ENCODE measurements around the gene ITGAL.
"Not testable (repeated sequence)": the region's sequence is repeated elsewhere in the genome, so short reads cannot be mapped to it uniquely, and the experiment has no call there.

The ITGAL gene

DNA sequence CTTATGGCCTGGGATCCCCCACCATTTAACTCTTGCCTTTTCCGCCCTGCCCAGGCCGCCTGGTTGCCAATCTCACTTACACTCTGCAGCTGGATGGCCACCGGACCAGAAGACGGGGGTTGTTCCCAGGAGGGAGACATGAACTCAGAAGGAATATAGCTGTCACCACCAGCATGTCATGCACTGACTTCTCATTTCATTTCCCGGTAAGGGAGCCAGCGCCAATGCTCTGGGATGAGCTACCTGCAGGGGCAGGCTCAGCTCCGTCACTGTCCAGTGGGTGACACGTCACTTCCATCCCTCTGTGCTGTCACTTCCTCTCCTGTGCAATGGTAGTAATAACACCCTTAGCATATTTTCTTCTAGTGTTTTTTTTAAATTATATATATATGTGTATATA is 26.7 kb downstream of the ITGAL start:
- DNase-seq: no peak

DNA sequence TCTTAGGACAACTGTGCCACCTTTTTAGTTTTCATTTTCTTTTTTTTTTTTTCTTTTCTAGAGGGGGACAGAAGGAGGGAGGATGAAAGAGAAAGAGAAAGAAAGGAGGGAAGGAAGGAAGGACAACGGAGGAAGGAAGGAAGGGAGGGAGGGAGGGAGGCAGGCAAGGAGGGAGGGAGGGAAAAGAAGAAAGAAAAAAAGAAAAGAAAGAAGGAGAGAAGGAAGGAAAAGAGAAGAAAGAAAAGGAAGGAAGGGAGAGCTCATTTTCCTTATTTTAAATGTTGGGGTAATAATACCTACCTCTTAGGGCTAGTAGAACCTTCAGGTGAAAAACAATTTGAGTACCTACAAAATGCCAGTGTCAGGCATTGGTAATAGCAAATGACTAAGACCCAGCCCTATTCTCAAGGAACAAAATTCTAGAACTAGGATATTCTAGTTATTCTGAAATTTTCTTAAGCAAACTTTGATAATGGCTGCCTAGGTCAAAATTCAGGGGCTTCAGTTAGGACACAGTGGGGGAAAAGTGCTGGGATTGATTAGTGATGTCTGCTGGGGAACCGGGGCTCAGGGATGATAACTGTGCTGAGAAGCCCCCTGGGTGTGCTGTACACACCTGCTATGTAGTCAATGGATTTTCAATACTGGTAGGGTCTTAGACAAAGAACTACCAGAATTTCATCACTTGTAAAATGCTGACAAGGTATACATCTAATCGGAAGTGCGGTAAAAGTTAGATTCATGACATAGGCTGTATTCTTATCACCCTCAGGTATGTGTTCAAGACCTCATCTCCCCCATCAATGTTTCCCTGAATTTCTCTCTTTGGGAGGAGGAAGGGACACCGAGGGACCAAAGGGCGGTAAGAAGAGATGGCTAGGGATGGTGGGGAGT is 31.1 kb downstream of the ITGAL start:
- DNase-seq: no peak

DNA sequence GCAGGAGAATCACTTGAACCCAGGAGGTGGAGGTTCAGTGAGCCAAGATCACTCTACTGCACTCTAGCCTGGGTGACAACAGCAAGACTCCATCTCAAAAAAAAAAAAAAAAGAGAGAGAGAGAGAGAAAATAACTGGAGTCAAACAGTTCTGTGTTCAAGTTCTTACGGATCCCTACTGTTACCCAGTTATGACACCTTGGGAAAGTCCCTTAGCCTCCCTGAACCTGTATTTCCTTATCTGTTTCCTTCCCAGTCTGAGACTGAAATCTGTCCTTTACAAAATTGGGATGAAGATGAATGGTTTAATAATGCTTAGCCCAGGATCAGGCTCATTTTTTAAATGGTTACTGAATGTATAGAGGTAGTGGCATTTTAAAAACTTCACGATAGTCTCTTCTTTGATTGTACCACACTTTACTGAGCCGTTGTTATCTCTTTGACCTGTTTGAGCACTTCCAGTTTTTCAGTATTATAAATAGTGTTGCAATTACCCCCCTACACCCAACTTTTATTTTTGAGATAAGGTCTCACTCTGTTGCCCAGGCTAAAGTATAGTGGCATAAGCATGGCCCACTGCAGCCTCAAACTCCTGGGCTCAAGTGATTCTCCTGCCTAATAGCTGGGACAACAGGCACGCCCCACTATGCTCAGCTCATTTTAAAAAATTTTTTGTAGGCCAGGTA is 36.7 kb downstream of the ITGAL start:
- no peak for DNase-seq

DNA sequence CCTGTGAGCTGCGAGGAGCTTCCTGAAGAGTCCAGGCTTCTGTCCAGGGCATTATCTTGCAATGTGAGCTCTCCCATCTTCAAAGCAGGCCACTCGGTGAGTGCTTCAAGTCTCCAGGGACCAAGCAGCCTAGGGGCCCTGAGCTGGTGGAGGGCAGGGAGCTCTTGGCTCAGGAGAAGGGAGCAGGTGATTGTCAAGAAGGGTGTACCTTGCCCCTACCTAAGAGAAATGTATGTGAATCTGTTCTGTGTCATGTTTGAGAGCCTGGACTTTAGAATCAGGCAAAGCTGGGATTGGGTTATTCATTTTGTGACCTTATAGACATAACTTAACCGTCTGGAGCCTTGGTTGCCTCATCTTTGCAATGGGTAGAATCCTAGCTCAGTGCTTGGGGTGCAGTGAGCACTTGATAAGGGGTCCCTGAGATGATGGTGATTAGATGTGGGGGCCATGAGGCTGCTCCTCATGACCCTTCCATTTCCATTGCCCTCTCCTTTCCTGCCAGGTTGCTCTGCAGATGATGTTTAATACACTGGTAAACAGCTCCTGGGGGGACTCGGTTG is 37.9 kb downstream of the ITGAL start:
- no peak for DNase-seq

DNA sequence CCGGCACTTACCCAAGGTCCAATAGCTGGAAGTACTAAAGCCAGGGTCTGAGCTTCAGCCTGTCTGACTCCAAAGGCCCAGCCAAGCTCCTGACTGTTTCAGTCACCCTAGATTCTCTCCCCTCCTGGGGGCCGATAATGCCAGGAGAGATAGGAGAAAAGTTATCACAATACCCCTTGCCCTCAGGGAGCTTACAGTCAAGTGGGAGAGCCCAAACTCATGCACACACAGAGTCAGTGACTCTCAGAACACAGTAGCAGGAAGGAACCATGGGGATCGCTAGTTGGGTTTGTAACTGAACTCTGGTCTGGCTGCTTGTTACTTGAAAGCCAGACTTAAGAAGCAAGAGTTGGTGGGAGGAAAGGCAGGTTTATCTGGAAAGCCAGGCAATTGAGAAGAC is 39.0 kb downstream of the ITGAL start:
- DNase-seq: no peak

DNA sequence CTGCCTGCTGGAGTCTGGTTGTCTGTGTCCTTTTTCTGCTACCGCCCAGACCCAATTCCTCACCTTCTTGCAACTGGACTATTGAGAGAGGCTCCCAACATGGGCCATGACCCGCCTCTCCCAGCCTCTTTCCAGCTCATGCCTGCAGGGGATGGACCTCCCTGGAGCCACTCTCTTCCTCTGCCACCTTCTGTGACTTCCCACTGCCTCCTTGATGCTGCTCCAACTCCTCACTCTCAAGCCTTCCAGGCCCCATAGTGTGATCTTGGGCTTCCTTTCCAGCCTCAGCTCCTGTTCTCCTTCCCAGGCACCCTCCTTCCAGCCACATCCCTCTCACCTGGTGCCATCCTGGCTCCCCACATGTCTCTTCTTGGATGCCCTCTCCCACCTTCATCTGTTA is 42.7 kb downstream of the ITGAL start:
- no peak for DNase-seq

DNA sequence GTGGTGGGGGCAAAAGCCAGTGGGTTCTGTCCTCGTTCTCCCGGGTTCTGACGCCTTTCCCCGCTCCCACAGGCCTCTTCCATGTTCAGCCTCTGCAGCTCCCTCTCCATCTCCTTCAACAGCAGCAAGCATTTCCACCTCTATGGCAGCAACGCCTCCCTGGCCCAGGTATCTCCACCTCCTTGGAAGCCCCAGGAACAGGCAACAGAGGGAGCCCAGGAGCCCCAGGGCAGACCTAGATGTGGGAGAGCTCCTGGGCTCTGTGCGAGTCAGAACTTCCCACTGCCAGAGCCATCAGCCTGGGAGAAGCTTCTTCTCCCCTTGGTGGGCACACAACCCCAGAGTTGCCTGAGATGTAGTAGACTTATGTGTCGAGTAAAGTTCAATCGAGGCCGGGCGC is 46.0 kb downstream of the ITGAL start:
- DNase-seq: no peak

DNA sequence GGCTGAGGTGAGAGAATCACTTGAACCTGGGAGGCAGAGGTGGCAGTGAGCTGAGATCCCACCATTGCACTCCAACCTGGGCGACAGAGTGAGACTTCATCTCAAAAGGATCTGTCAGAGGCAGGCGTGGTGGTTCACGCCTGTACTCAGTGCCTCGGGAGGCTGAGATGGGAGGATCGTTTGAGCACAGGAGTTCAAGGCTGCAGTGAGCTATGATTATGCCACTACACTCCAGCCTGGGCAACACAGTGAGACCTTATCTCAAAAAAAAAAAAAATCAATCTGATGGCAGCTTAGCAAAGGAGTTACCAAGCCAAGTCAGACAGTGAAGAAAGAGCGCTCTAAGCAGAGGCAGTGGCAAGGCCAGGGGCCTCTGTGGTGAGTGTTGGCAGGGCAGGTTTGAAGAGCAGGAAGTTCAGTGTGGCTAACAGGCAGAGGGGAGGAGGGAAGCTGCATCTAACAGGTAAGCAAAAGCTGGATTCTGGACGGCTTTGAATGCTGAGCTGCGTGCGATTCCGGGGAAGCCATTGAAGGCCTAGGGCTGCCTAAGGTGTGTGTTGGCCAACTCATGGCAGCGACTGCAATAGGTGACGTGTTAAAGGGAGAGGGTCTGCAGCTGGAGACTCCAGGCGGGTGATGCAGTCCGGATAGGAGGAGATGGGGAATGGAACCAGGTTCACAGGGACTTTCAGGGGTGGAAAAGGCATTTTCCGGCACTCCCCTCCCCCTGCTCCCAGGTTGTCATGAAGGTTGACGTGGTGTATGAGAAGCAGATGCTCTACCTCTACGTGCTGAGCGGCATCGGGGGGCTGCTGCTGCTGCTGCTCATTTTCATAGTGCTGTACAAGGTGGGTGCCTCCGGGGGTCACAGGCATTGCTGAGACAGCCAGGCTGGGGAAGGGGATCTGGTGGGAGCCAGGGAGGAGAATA is 46.8 kb downstream of the ITGAL start:
- DNase-seq: no peak

DNA sequence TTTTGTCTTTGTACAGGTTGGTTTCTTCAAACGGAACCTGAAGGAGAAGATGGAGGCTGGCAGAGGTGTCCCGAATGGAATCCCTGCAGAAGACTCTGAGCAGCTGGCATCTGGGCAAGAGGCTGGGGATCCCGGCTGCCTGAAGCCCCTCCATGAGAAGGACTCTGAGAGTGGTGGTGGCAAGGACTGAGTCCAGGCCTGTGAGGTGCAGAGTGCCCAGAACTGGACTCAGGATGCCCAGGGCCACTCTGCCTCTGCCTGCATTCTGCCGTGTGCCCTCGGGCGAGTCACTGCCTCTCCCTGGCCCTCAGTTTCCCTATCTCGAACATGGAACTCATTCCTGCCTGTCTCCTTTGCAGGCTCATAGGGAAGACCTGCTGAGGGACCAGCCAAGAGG is 48.9 kb downstream of the ITGAL start:
- DNase-seq: no peak

DNA sequence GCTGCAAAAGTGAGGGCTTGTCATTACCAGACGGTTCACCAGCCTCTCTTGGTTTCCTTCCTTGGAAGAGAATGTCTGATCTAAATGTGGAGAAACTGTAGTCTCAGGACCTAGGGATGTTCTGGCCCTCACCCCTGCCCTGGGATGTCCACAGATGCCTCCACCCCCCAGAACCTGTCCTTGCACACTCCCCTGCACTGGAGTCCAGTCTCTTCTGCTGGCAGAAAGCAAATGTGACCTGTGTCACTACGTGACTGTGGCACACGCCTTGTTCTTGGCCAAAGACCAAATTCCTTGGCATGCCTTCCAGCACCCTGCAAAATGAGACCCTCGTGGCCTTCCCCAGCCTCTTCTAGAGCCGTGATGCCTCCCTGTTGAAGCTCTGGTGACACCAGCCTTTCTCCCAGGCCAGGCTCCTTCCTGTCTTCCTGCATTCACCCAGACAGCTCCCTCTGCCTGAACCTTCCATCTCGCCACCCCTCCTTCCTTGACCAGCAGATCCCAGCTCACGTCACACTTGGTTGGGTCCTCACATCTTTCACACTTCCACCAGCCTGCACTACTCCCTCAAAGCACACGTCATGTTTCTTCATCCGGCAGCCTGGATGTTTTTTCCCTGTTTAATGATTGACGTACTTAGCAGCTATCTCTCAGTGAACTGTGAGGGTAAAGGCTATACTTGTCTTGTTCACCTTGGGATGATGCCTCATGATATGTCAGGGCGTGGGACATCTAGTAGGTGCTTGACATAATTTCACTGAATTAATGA is 49.5 kb downstream of the ITGAL start:
- no peak for DNase-seq

DNA sequence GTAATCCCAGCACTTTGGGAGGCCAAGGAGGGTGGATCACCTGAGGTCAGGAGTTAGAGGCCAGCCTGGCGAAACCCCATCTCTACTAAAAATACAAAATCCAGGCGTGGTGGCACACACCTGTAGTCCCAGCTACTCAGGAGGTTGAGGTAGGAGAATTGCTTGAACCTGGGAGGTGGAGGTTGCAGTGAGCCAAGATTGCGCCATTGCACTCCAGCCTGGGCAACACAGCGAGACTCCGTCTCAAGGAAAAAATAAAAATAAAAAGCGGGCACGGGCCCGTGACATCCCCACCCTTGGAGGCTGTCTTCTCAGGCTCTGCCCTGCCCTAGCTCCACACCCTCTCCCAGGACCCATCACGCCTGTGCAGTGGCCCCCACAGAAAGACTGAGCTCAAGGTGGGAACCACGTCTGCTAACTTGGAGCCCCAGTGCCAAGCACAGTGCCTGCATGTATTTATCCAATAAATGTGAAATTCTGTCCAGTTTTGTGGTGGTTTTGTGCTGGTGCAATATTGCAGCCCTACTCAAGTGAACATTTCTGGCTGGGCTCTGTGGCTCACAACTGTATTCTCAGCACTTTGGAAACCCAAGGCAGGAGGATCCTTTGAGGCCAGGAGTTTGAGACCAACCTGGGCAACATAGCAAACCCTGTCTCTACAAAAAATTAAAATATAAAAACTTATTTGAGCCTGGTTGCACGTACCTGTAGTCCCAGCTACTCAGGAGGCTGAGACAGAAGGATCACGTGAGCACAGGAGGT is 50.3 kb downstream of the ITGAL start:
- DNase-seq: not testable (repeated sequence)

DNA sequence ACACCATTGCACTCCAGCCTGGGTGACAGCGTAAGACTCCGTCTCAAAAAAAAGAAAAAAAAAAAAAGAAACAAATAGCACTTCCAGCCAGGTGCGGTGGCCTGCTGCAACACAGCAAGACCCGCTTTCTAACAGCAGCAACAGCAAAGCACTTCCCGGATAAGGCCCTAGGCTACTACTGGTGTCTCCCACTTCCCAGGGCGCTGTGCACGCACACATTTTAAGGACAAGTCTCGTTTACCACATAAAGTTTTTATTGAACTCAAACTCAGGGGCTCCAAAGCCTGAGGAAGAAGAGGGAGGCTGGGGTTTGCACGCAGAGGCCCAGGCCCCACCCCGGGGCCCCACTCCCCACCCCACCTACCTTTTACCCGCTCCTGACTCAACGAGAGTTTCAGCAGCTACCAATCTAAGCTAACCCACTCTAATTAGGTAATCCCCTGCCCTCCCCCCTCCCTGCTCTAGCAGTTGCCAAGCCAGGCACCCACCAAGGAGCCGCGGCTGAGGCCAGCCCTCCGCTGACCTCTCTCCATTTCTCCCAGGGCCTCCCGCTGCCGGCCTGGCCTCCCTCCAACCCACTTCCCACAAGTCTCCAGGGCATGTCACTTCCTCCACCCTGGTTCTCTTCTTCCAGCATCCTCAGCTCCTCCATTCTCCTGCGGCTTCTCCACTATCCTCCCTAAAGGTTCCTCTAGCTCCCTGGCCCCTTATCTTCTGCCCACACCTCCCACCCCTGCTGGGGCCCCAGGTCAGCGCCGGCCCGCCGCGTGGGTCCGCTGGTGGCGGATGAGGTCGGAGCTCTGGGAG is 51.4 kb downstream of the ITGAL start:
- DNase-seq: no peak

DNA sequence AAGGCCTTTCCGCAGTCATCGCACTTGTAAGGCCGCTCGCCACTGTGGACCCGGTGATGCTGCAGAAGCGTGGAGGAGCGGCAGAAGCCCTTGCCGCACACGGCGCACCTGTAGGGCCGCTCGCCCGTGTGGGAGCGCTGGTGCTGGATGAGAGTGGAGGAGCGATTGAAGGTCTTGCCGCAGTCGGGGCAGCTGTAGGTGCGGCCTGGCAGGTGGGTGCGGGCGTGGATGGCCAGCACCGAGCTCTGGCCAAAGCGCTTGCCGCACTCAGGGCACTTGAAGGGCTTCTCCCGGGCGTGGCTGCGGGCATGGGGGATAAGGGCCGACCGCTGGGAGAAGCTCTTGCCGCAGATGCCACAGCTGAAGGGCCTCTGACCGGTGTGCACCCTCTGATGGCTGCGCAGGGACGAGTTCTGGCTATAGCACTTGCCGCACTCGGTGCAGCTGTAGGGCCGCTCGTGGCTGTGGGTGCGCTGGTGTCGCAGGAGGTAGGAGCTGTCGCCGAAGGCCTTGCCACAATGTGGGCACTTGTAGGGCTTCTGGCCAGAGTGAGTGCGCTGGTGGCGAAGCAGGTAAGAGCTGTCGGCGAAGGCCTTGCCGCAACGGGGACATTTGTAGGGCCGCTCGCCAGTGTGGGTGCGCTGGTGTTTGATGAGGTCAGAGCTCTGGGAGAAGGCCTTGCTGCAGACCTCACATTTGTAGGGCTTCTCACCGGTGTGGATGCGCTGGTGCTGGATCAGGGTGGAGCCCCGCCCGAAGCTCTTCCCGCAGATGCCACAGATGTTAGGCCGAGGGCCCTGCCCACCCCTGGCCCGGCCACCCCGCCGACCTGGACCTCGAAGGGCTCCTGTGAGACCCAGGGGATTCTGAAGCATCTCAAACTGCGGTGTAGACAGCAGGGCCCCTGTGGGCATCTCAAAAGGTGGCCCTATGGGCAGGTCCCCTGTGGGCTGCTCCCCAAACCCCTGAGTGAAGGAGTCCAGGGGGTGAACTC is 52.3 kb downstream of the ITGAL start:
- DNase-seq: no peak

DNA sequence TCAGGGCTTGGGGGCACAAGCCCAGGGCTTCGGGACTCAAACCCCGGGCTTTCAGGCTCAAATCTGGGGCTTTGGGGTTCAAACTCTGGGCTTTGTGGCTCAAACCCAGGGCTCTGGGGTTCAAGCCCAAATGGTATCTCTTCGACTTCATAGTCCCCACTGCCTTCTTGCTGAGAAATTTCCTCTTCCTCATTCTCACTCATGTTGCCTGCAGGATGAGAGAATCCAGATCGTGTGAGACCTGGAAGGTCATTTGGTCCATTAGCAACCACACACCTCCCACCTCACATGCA is 53.2 kb downstream of the ITGAL start:
- DNase-seq: no peak

DNA sequence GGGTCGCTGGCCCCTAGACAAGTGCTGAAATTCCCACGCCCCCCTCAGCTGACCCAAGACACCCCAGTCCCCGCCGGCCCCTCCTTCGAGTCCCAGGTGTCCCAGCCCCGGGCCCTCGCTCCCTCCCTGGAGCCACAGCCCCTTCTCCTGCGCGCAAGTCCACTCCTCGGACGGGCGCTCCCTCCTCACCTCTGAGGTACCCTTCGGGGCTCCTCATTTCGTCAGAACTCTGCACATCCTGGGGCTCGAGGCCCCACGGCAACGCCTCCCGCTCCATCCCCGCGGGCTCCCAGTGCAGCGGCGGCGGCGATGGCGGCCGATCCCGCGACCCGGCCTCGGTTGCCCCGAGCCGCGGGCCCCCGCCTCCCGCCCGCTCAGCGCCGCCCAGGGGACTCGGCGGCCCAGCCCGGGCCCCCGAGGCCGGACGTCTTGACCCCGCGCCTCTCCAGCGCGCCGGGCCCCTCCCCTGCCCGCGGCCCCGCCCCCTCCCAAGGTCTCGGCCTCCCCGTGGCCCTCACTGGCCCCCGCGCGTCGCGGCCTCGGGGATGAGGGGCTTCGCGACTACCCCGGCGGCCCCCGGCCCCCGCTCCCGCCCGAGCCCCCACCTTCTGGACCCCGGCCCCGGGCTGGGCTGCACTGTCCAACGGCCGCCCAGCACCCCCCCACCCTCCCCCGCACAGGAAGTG is 53.7 kb downstream of the ITGAL start, which contains the start of gene ZNF768:
TSS of gene ZNF768 (minus strand) at position 430 of the 686 bp plus-strand sequence. CDS start at position 277, 153 bp downstream.
- DNase-seq: peak; percentile 41

DNA sequence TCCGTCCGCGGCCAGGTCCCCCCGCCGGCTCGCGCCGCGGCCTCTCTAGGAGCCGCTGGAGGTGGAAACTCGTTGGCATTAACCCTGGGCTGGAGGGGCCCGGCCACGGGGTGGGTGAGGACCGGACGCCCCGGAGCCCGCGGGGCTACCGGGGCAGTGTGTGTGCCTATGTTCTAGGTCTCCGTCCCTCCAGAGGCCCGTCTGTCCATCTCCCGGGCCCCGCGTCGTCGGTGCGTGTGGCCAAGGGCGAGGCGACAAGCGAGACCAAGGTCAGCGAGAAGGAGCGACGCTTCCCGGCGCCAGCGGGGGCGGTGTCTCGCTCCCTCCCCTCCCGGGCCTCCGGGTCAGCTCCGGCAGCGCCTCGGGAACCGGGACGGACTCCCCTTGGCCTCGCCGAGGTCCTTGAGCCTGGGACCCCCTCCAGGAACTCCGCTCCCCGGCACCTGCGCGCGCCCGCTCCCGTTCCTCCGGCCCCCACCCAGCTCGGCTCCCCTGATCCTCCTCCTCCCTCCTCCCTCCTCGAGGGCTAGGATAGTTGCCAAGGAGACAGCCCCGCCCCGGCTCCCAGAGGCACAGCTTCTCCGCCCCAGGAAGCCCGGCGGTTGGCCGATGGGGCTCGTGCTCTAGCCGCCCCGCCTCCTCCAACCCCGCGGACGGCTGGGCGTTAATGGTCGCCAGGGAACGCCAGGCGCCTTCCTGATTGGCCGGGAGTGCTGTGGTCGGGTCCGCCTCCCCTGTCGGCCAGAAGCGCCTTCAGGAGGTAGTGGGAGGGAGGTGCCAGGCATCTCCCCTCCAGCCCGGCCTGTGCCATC is 54.5 kb downstream of the ITGAL start:
- peak; percentile 96 for DNase-seq

DNA sequence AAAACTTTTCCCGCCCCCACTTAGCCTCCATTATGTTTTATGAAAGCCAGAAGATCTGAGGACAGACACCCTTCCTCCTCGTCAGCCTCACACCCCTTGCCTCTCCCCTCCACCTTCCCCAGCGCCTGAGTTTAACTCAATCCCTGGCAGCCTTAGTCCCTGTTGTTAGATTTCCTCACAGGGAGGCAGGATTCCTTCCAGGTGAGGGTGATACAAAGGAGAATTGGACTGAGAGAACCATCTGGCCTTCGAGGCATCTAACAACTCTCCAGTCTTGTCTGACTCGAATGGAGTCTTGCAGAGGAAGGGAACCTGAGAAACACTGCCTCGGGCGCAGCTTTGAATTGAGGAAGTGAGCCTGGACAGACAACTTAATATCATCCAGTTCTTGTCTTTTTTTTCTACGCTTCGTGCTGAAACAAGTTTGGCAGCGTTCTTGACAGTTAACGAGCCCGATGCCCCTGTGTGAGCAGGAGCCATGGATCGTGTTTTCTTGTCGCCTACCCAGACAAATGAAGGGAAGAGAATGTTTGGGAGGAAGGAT is 55.2 kb downstream of the ITGAL start:
- DNase-seq: no peak
